K562 (cell line): ENCODE results near the gene MYRIP. TPM values are rescaled to one million over a fixed set of nuclear protein-coding genes. Genes with fewer than 3 reads are reported as not detected.

Source experiments
- ATAC-seq: fragments of 200-7000 bp; cut with Tn5 transposase; 3 replicates; pipeline ENCODE4 v1.9.1; 2020; ENCODE audit warnings: moderate library complexity
- BruUV-seq: library from RNA; stranded (reverse); fragments of 400-500 nt; replicated peaks from 2 replicates; lab custom pipeline; 2021; lab: Mats Ljungman, UMichigan
- CTCF ChIA-PET: fragments of 300-600 bp; formaldehyde crosslinking; extraction: SDS; loops from one replicate; lab custom pipeline; 2021; ENCODE audit warnings: low intra/inter-chr PET ratio; lab: Yijun Ruan, JAX
- POLR2A ChIA-PET: fragments of 300-600, 350-650 bp; sonication (Branson Sonifier 250); formaldehyde crosslinking; extraction: SDS; loops from one replicate; lab custom pipeline; 2021; ENCODE audit warnings: antibody characterized with exemption, inconsistent platforms; lab: Yijun Ruan, JAX
- DNase-seq, 4 experiments: peaks; one replicate each; pipeline versions ENCODE4 v3.0.0 to v3.0.0-alpha.2; 2011 to 2018; ENCODE audit warnings: low spot score in 3 of 4, mixed read lengths in 3 of 4; ENCODE audit errors: extremely low read depth in 1 of 4
- FAIRE-seq: peaks from 2 replicates; lab custom pipeline; 2011; peaks lifted over from hg19 to GRCh38; lab: Jason Lieb, UNC
- H2AFZ ChIP-seq: 2 replicates; pipeline ENCODE4 v1.6.0; 2011; ENCODE audit warnings: low read depth, low read length, control low read depth, inconsistent platforms
- H3K27ac ChIP-seq: fragments of 200-600 bp; 3 replicates; pipeline ENCODE4 v1.8.0; 2011; ENCODE audit warnings: low read depth, mild to moderate bottlenecking, control low read depth, inconsistent platforms, low read length, moderate library complexity, mixed read lengths; ENCODE audit errors: extremely low read depth
- H3K27me3 ChIP-seq, 2 experiments: fragments of 300-600 bp in 1 of 2; 2 replicates in 1 of 2; 3 replicates in 1 of 2; pipeline versions ENCODE4 v1.6.0 to v1.8.0; 2011; ENCODE audit warnings: inconsistent platforms in 2 of 2, low read length in 2 of 2, mild to moderate bottlenecking in 1 of 2, mixed read lengths in 1 of 2, moderate library complexity in 1 of 2; ENCODE audit not compliant: control insufficient read depth in 2 of 2, insufficient read depth in 2 of 2
- H3K36me3 ChIP-seq: fragments of 300-600 bp; 3 replicates; pipeline ENCODE4 v1.8.0; 2011; ENCODE audit warnings: mild to moderate bottlenecking, low read length, inconsistent platforms; ENCODE audit not compliant: control insufficient read depth, insufficient read depth
- H3K4me1 ChIP-seq, 2 experiments: fragments of 200-600 bp in 1 of 2; replicated peaks in 1 of 2; 2 replicates in 1 of 2; 3 replicates in 1 of 2; pipeline versions ENCODE4 v1.5.1 to v1.8.0; 2011; ENCODE audit warnings: inconsistent platforms in 2 of 2, low read length in 2 of 2, mild to moderate bottlenecking in 1 of 2, mixed read lengths in 1 of 2, moderate library complexity in 1 of 2; ENCODE audit not compliant: control insufficient read depth in 2 of 2, insufficient read depth in 2 of 2
- H3K4me2 ChIP-seq: 2 replicates; pipeline ENCODE4 v1.6.1; 2011; ENCODE audit warnings: low read length, control low read depth, inconsistent platforms, mixed read lengths; ENCODE audit not compliant: insufficient read depth
- H3K4me3 ChIP-seq: fragments of 200-600 bp; sonication (generic), shearing (Covaris generic); 2 replicates; pipeline ENCODE4 v1.5.1; 2016; ENCODE audit warnings: control low read depth, inconsistent platforms
- H3K79me2 ChIP-seq: fragments of 200-600 bp; 3 replicates; pipeline ENCODE4 v1.8.0; 2011; ENCODE audit warnings: low read length, inconsistent platforms; ENCODE audit not compliant: control insufficient read depth, insufficient read depth
- H3K9ac ChIP-seq, 2 experiments: 2 replicates each; pipeline versions ENCODE4 v1.6.0 to v1.6.1; 2011; ENCODE audit warnings: low read depth in 2 of 2, low read length in 2 of 2, control low read depth in 1 of 2, inconsistent platforms in 1 of 2, mild to moderate bottlenecking in 1 of 2, mixed read lengths in 1 of 2; ENCODE audit not compliant: insufficient read depth in 1 of 2
- H3K9me1 ChIP-seq: one replicate; pipeline ENCODE4 v1.6.0; 2011; ENCODE audit warnings: inconsistent platforms, mild to moderate bottlenecking, low read length, moderate library complexity; ENCODE audit not compliant: control insufficient read depth, insufficient read depth
- H3K9me3 ChIP-seq: replicated peaks from 2 replicates; pipeline ENCODE4 v1.5.1; 2011; ENCODE audit warnings: low read depth, low read length, inconsistent platforms; ENCODE audit not compliant: control insufficient read depth, insufficient read depth
- H4K20me1 ChIP-seq: replicated peaks from 2 replicates; pipeline ENCODE4 v1.6.1; 2011; ENCODE audit warnings: low read length, inconsistent platforms, mixed read lengths; ENCODE audit not compliant: control insufficient read depth, insufficient read depth
- GATAD2A ChIP-seq: fragments of 450-650 bp; IDR thresholded peaks from 2 replicates; pipeline ENCODE4 v1.6.1; 2017
- HNRNPK ChIP-seq: fragments of 200-400 bp; formaldehyde crosslinking; IDR thresholded peaks from one replicate; pipeline ENCODE4 v1.6.1; 2018; ENCODE audit warnings: mild to moderate bottlenecking, low read depth, low read length; ENCODE audit not compliant: poor library complexity, severe bottlenecking
- MEIS2 ChIP-seq: fragments of 450-650 bp; IDR thresholded peaks from 2 replicates; pipeline ENCODE4 v1.6.1; 2014; ENCODE audit warnings: mild to moderate bottlenecking; ENCODE audit not compliant: partially characterized antibody
- RUNX1 ChIP-seq: sonication (generic); IDR thresholded peaks from 2 replicates; pipeline ENCODE4 v1.6.1; 2016; ENCODE audit warnings: antibody characterized with exemption, low read depth
- SMAD2 ChIP-seq: fragments of 150-350 bp; IDR thresholded peaks from 2 replicates; pipeline ENCODE4 v1.6.1; 2014; ENCODE audit warnings: low read depth, mild to moderate bottlenecking, low read length
- SMARCE1 ChIP-seq: fragments of 450-650 bp; IDR thresholded peaks from 2 replicates; pipeline ENCODE4 v1.7.1; 2016; ENCODE audit warnings: mild to moderate bottlenecking
- TCF3 ChIP-seq: sonication (generic); formaldehyde crosslinking; IDR thresholded peaks from 2 replicates; pipeline ENCODE4 v1.4.0; 2020; ENCODE audit warnings: mild to moderate bottlenecking, missing genetic modification reagents
- WHSC1 ChIP-seq: IDR thresholded peaks from one replicate; pipeline ENCODE4 v1.6.1; 2012; ENCODE audit warnings: low read length, control low read depth, inconsistent platforms
- ZC3H8 ChIP-seq: fragments of 450-650 bp; IDR thresholded peaks from 2 replicates; pipeline ENCODE4 v1.6.1; 2017
- ZNF175 ChIP-seq: fragments of 200-800 bp; sonication (Bioruptor generic); IDR thresholded peaks from 2 replicates; pipeline ENCODE4 v1.6.1; 2016; ENCODE audit warnings: low read depth, mild to moderate bottlenecking, missing genetic modification characterization, missing compliant biosample characterization
- ZNF212 ChIP-seq: fragments of 450-650 bp; formaldehyde crosslinking; IDR thresholded peaks from 2 replicates; pipeline ENCODE4 v1.4.0; 2020; ENCODE audit warnings: mild to moderate bottlenecking
- ZNF253 ChIP-seq: fragments of 250-450 bp; sonication (Bioruptor Pico); conservative IDR thresholded peaks from 2 replicates; pipeline ENCODE4 v1.6.1; 2021; ENCODE audit warnings: mild to moderate bottlenecking
- ZNF444 ChIP-seq: fragments of 250-450 bp; sonication (Bioruptor Pico); IDR thresholded peaks from 2 replicates; pipeline ENCODE4 v1.4.0; 2020; ENCODE audit warnings: mild to moderate bottlenecking, moderate library complexity
- WGBS: fragments of 100-300 bp; shearing (Covaris generic); methylation state at CpG from one replicate; pipeline ENCODE4 v1.1.6; 2016; ENCODE audit warnings: low coverage, mixed read lengths; ENCODE audit not compliant: insufficient coverage; ENCODE audit errors: missing lambda C conversion rate; 5-methylcytosine and 5-hydroxymethylcytosine counted together
- in situ Hi-C: fragments of 300-500 bp; cut with MboI; formaldehyde crosslinking; loops from 4 replicates; pipeline ENCODE4 v1.15.0; 2018; ENCODE audit warnings: inconsistent platforms, mixed read lengths
- intact Hi-C: fragments of 100-400 bp; cut with micrococcal nuclease; formaldehyde crosslinking; loops from 2 replicates; pipeline ENCODE4 v1.14.2; 2022
- polyA plus RNA-seq, 8 experiments: library from polyadenylated mRNA; depleted of rRNA in 4 of 8; stranded (reverse) in 5 of 8; unstranded in 3 of 8; fragments of >200 nt; fragmentation: Nextera tagmentation in 2 of 8; fragmentation: Illumina TruSeq in 1 of 8; extraction: Ambion mirVana in 2 of 8; extraction: Trizol in 1 of 8; gene quantifications; 2 replicates each; pipeline versions ENCODE4 v1.2.1 to v1.2.3, GENCODE V29; 2011 to 2014; ENCODE audit warnings: inconsistent platforms in 1 of 8, missing spikeins in 1 of 8
- total RNA-seq, 7 experiments: library from RNA; depleted of rRNA in 6 of 7; stranded (reverse); fragments of >200 nt in 6 of 7; fragmentation: Illumina TruSeq in 2 of 7; extraction: Trizol in 2 of 7; gene quantifications; 2 replicates each; pipeline versions ENCODE4 v1.2.1 to v1.2.3, GENCODE V29; 2011 to 2021; ENCODE audit warnings: low replicate concordance in 1 of 7
- TF ChIP-seq, protein P1 (sequence below): fragments of 450-650 bp; formaldehyde crosslinking; IDR thresholded peaks from 2 replicates; pipeline ENCODE4 v1.4.0; 2020; ENCODE audit warnings: mild to moderate bottlenecking
- TF ChIP-seq, protein P2 (sequence below): sonication (generic); formaldehyde crosslinking; IDR thresholded peaks from 2 replicates; pipeline ENCODE4 v1.8.0; 2022; ENCODE audit warnings: missing genetic modification reagents, mild to moderate bottlenecking, moderate library complexity, borderline replicate concordance

The MYRIP gene
- total and polyA plus RNA-seq, 9 of the 15 experiments (the other 6 are each of a cell fraction or from before 2014, with no cell fraction given): 0.03 to 0.12 TPM; not detected in 7

- H3K79me2 ChIP-seq: no peaks in the 10 kb centered on the region
- DNase-seq: no peak
- H3K4me1 ChIP-seq: no peaks in the 10 kb centered on the region
- H3K4me3 ChIP-seq: no peak overlapping the region
- CTCF ChIA-PET: no interaction called here
- BruUV-seq: no TSS peak
- WGBS: under 1% methylated on average over 6 of the region's 6 CpGs
- ATAC-seq: no peak
- no peaks in the 10 kb centered on the region for H3K36me3 ChIP-seq
- H3K27ac ChIP-seq: no peak overlapping the region
- H2AFZ ChIP-seq: no peak overlapping the region
- peaks cover 0 to 4% of the 10 kb centered on the region in 2 experiments; a peak in 1 of 5 replicates for H3K27me3 ChIP-seq
- intact Hi-C loops (no loop called here), in situ Hi-C loops (no loop called here)
- no peaks in the 10 kb centered on the region for H3K9me3 ChIP-seq
- POLR2A ChIA-PET: interaction anchor here (0.6 to 1.1 kb wide), 2 partner anchors 13 to 19 kb away, joined by 5 to 6 read pairs; no protein-coding TSS in a partner anchor
- H3K9me1 ChIP-seq: no peaks in the 10 kb centered on the region
- H3K4me2 ChIP-seq: no peak overlapping the region
- no peaks in the 10 kb centered on the region for H4K20me1 ChIP-seq
- H3K9ac ChIP-seq: no peak overlapping the region
- no peak for FAIRE-seq
- no peak for TF ChIP-seq GATAD2A
- TF ChIP-seq MEIS2: no peak
- TF ChIP-seq ZNF212 (CRISPR knock-in tag): no peak
- TF ChIP-seq, protein P1, sequence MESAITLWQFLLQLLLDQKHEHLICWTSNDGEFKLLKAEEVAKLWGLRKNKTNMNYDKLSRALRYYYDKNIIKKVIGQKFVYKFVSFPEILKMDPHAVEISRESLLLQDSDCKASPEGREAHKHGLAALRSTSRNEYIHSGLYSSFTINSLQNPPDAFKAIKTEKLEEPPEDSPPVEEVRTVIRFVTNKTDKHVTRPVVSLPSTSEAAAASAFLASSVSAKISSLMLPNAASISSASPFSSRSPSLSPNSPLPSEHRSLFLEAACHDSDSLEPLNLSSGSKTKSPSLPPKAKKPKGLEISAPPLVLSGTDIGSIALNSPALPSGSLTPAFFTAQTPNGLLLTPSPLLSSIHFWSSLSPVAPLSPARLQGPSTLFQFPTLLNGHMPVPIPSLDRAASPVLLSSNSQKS (CRISPR knock-in tag): no peak
- TF ChIP-seq ZNF175 (CRISPR knock-in tag): no peak
- TF ChIP-seq ZC3H8: no peak
- TF ChIP-seq HNRNPK: no peak
- TF ChIP-seq, protein P2, sequence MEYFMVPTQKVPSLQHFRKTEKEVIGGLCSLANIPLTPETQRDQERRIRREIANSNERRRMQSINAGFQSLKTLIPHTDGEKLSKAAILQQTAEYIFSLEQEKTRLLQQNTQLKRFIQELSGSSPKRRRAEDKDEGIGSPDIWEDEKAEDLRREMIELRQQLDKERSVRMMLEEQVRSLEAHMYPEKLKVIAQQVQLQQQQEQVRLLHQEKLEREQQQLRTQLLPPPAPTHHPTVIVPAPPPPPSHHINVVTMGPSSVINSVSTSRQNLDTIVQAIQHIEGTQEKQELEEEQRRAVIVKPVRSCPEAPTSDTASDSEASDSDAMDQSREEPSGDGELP (CRISPR knock-in tag): no peak
- no peak for TF ChIP-seq TCF3 (CRISPR knock-in tag)
- TF ChIP-seq ZNF253 (CRISPR knock-in tag): no peak
- TF ChIP-seq ZNF444 (CRISPR knock-in tag): no peak
- no peak for TF ChIP-seq SMARCE1
- no peak for TF ChIP-seq RUNX1
- no peak for TF ChIP-seq SMAD2
- no peak for TF ChIP-seq WHSC1
Measured at GRCh38 chr3:40096661-40097111, 287.3 kb downstream of the MYRIP start.
